Measurements from ENCODE around the gene GCGR.
"Not testable (repeated sequence)": the region's sequence is repeated elsewhere in the genome, so short reads cannot be mapped to it uniquely, and the experiment has no call there.

GCGR gene

GRCh38 chr17:81833160-81833920 lies 29.4 kb downstream of the GCGR start, which contains the start of gene MCRIP1:
Gene MCRIP1, minus strand, starts transcription at chr17:81833291. Its CDS starts 8,785 bp downstream, at chr17:81824506.
- peak; percentile 45 for DNase-seq

GRCh38 chr17:81833921-81834830 lies 30.2 kb downstream of the GCGR start:
- no peak for DNase-seq

GRCh38 chr17:81834831-81835267 lies 30.9 kb downstream of the GCGR start, which contains the start of gene PPP1R27:
Gene PPP1R27, minus strand, starts transcription at chr17:81835050. Its CDS starts 97 bp downstream, at chr17:81834953.
- no peak for DNase-seq

GRCh38 chr17:81837641-81838040 lies 33.7 kb downstream of the GCGR start:
- no peak for DNase-seq

- DNase-seq = no peak
These were observed 34.9 kb downstream of the GCGR start for GRCh38 chr17:81838753-81839255.

- DNase-seq = no peak
These were observed 35.4 kb downstream of the GCGR start for GRCh38 chr17:81839301-81839700.

GRCh38 chr17:81840059-81840458 lies 36.1 kb downstream of the GCGR start:
- DNase-seq = not testable (repeated sequence)

- no peak for DNase-seq
These were observed 37.2 kb downstream of the GCGR start for GRCh38 chr17:81840826-81841778.

- DNase-seq = no peak
These were observed 37.9 kb downstream of the GCGR start for GRCh38 chr17:81841866-81842265.

- no peak for DNase-seq
These were observed 38.4 kb downstream of the GCGR start for GRCh38 chr17:81842378-81842724.

GRCh38 chr17:81842725-81843504 lies 39.0 kb downstream of the GCGR start:
- no peak for DNase-seq

- DNase-seq = no peak
These were observed 39.9 kb downstream of the GCGR start for GRCh38 chr17:81843713-81844326.

GRCh38 chr17:81844327-81844851 lies 40.4 kb downstream of the GCGR start:
- DNase-seq = no peak

- DNase-seq = no peak
These were observed 40.9 kb downstream of the GCGR start for GRCh38 chr17:81844887-81845286.

- no peak for DNase-seq
These were observed 41.4 kb downstream of the GCGR start for GRCh38 chr17:81845361-81845760.

- no peak for DNase-seq
These were observed 42.2 kb downstream of the GCGR start for GRCh38 chr17:81845881-81846742.

- no peak for DNase-seq
These were observed 43.1 kb downstream of the GCGR start for GRCh38 chr17:81846743-81847689.

GRCh38 chr17:81849457-81849856 lies 45.5 kb downstream of the GCGR start:
- DNase-seq = no peak

- no peak for DNase-seq
These were observed 47.5 kb downstream of the GCGR start for GRCh38 chr17:81851423-81851822.

Measured in NCI-H2029 treated with DMSO at 0.1 percent for 48 hours (cell line).